KBM-7 (cell line): ENCODE results near the gene PPIG.
"Not testable (repeated sequence)": the region's sequence is repeated elsewhere in the genome, so short reads cannot be mapped to it uniquely, and the experiment has no call there.

Source experiments
- DNase-seq: peaks from one replicate; pipeline ENCODE4 v3.0.0-alpha.2; 2015
- in situ Hi-C: fragments of 300-500 bp; cut with MboI; formaldehyde crosslinking; loops from 2 replicates; pipeline ENCODE4 v1.14.3; 2020; ENCODE audit warnings: low sequenced_read_pairs, low pct_unique_long_range_greater_than_20kb, mixed read lengths

Gene PPIG

DNA sequence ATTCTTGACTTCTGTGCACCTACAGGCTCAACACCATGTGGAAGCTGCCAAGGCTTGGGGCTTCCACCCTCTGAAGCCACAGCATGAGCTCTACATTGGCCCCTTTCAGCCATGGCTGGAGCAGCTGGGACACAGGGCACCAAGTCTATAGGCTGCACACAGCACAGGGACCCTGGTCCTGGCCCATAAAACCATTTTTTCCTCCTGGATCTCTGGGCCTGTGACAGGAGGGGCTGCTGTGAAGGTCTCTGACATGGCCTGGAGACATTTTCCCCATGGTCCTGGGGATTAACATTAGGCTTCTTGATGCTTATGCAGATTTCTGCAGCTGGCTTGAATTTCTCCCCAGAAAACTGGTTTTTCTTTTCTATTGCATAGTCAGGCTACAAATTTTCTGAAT, 103.8 kb downstream of the PPIG start:
- DNase-seq, in situ Hi-C loops: not testable (repeated sequence)

DNA sequence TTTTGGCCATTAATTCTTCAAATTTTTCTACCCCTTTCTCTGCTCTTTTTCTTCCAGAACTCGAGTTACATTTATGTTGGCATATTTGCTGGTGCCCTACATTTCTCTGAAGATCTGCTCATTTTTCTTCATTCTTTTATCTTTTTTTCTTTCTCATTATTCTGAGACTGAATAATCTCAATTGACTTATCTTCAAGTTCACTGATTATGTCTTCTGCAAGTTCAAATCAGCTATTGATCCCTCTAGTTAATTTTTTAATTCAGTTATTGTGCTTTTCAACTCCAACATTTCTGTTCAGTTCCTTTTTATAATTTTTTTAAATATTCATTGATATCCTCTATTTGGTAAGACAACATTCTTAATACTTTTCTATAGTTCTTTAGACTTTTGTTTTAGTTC, 106.8 kb downstream of the PPIG start:
- in situ Hi-C loops, result no loop called here
- DNase-seq, result no peak
